Gastrocnemius medialis (tissue), 4 donors: ENCODE results near the gene MYH9. TPM values are rescaled to one million over a fixed set of nuclear protein-coding genes. Genes with fewer than 3 reads are reported as not detected.

Source experiments
- ATAC-seq, 2 donors: fragments of 150-250 bp; one replicate each; pipeline ENCODE4 v1.9.1; 2016
- DNase-seq, 2 donors: peaks; one replicate each; pipeline ENCODE4 v3.0.0-alpha.2; 2019
- H3K27ac ChIP-seq, 4 donors: fragments of 200-600 bp; sonication (generic); 1 replicate in 1 of 4; 2 replicates in 3 of 4; pipeline ENCODE4 v1.5.1; 2016 to 2018; ENCODE audit warnings: mild to moderate bottlenecking in 2 of 4, moderate library complexity in 1 of 4
- H3K27me3 ChIP-seq, 3 donors: fragments of 200-600 bp; sonication (generic) in 2 of 3; 1 replicate in 1 of 3; 2 replicates in 2 of 3; pipeline versions ENCODE4 v1.5.1 to v1.6.0; 2016 to 2019; ENCODE audit warnings: mild to moderate bottlenecking in 1 of 3, moderate library complexity in 1 of 3
- H3K36me3 ChIP-seq, 2 donors: fragments of 200-600 bp; sonication (generic) in 1 of 2; one replicate each; pipeline ENCODE4 v1.5.1; 2017 to 2018
- H3K4me1 ChIP-seq, 2 donors: fragments of 200-600 bp; sonication (generic) in 1 of 2; one replicate each; pipeline ENCODE4 v1.5.1; 2016 to 2017; ENCODE audit warnings: mild to moderate bottlenecking in 2 of 2
- H3K4me3 ChIP-seq, 4 donors: fragments of 200-600 bp; sonication (generic) in 3 of 4; 1 replicate in 1 of 4; 2 replicates in 3 of 4; pipeline ENCODE4 v1.5.1; 2016 to 2019; ENCODE audit warnings: mild to moderate bottlenecking in 2 of 4
- H3K9me3 ChIP-seq, 3 donors: fragments of 200-600 bp; sonication (generic) in 2 of 3; 1 replicate in 1 of 3; 2 replicates in 2 of 3; pipeline ENCODE4 v1.5.1; 2016 to 2019
- CTCF ChIP-seq, 5 experiments: fragments of 450-650 bp in 3 of 5; fragments of 200-600 bp in 2 of 5; sonication (generic) in 2 of 5; IDR thresholded peaks in 4 of 5; conservative IDR thresholded peaks in 1 of 5; 1 replicate in 4 of 5; 2 replicates in 1 of 5; pipeline ENCODE4 v1.5.1; 2016 to 2019; ENCODE audit warnings: antibody characterized with exemption in 5 of 5, mild to moderate bottlenecking in 3 of 5, moderate library complexity in 3 of 5
- POLR2A ChIP-seq, 2 donors: fragments of 450-650 bp; IDR thresholded peaks; one replicate each; pipeline ENCODE4 v1.6.1; 2017; ENCODE audit warnings: antibody characterized with exemption in 2 of 2, mild to moderate bottlenecking in 2 of 2, moderate library complexity in 2 of 2
- in situ Hi-C, 4 donors: fragments of 200-750 bp; cut with MboI; loops; one replicate each; pipeline versions ENCODE4 v1.15.0 to v1.8.0; 2017; ENCODE audit warnings: low sequenced_read_pairs in 4 of 4
- intact Hi-C: fragments of 100-400 bp; cut with DNase I; formaldehyde crosslinking; loops from one replicate; pipeline ENCODE4 v1.15.1; 2023; ENCODE audit warnings: low total_unique reads
- total RNA-seq, 4 donors: library from RNA; depleted of rRNA; stranded (reverse); fragments of >200 nt; gene quantifications; one replicate each; pipeline versions ENCODE4 v1.1.0 to v1.2.3, GENCODE V29; 2016

The MYH9 gene
- total RNA-seq, 4 donors from 2014 or later, result 38.9 to 115 (median 104) TPM

- in situ Hi-C loops, result no loop called here
- Histone ChIP-seq H3K27ac (peak overlapping the region; percentile 5 to 59 (median 31)), H3K9me3 (no peaks in the 10 kb centered on the region), H3K27me3 (no peaks in the 10 kb centered on the region), H3K4me3 (no peak overlapping the region), H3K4me1 (peaks cover 10 to 19% of the 10 kb centered on the region in 2 donors), H3K36me3 (no peaks in the 10 kb centered on the region)
- DNase-seq (peak in 1 of 2 donors; percentile 50), ATAC-seq (peak; percentile 64 to 73)
- intact Hi-C loops, result no loop called here
- TF ChIP-seq POLR2A (IDR thresholded peaks at IDR 0.05), result no peak
- TF ChIP-seq CTCF (IDR thresholded peaks at IDR 0.05 in 4 of 5, conservative IDR thresholded peaks at IDR 0.05 in 1 of 5), result no peak
Measured at GRCh38 chr22:36244522-36245391, 143.0 kb downstream of the MYH9 start.

- ATAC-seq (no peak), DNase-seq (no peak)
- TF ChIP-seq CTCF (IDR thresholded peaks at IDR 0.05 in 4 of 5, conservative IDR thresholded peaks at IDR 0.05 in 1 of 5) (no peak), POLR2A (IDR thresholded peaks at IDR 0.05) (no peak)
- no peaks in the 10 kb centered on the region for H3K36me3 ChIP-seq
- H3K4me3 ChIP-seq, result no peak overlapping the region
- H3K27ac ChIP-seq, result peak overlapping the region; percentile 5 to 59 (median 31)
- in situ Hi-C loops (no loop called here), intact Hi-C loops (no loop called here)
- no peaks in the 10 kb centered on the region for H3K9me3 ChIP-seq
- H3K4me1 ChIP-seq, result peaks cover 10 to 19% of the 10 kb centered on the region in 2 donors
- H3K27me3 ChIP-seq, result no peaks in the 10 kb centered on the region
Measured at GRCh38 chr22:36243986-36244385, 143.8 kb downstream of the MYH9 start.

GRCh38 chr22:36239401-36240171, 148.2 kb downstream of the MYH9 start, which contains the start of gene APOL2:
Gene APOL2, minus strand, starts transcription at chr22:36239527. Its CDS starts 6,365 bp downstream, at chr22:36233162.
- Histone ChIP-seq H3K4me3 (peak within 1 kb of the TSS; percentile 64 to 87 (median 76)), H3K9me3 (no peaks in the 10 kb centered on the region), H3K27ac (peak within 1 kb of the TSS; percentile 88 to 97 (median 93)), H3K4me1 (peaks cover 36 to 48% of the 10 kb centered on the region in 2 donors), H3K27me3 (no peaks in the 10 kb centered on the region), H3K36me3 (peaks cover 0 to 7% of the 10 kb centered on the region in 2 donors)
- peak; percentile 87 to 93 for DNase-seq
- intact Hi-C loops, result loop anchor here (1.0 to 2.0 kb wide), 2 partner anchors 16 to 45 kb away; no protein-coding TSS in a partner anchor
- peak; percentile 97 to 98 for ATAC-seq
- in situ Hi-C loops, result loop anchor here in 1 of 4 donors (10.0 kb wide), 1 partner anchor 95 kb away; no protein-coding TSS in a partner anchor
- TF ChIP-seq CTCF (IDR thresholded peaks at IDR 0.05 in 4 of 5, conservative IDR thresholded peaks at IDR 0.05 in 1 of 5) (peak; percentile 49 to 82 (median 71)), POLR2A (IDR thresholded peaks at IDR 0.05) (peak; percentile 74 to 83)

DNA sequence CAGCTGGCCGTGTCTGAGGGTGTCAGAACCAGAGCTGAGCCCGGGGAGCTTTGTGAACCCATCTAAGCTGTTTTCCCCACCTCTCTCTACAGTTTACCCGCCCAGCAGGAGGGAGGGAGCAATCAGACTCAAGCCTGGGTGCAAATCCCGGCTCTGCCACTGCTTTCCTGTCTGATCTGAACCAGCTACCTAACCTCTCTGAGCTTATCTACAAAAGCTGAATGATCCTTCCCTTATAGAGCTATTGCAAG, 148.7 kb downstream of the MYH9 start:
- peak overlapping the region; percentile 88 to 97 (median 93) for H3K27ac ChIP-seq
- peaks cover 31 to 45% of the 10 kb centered on the region in 2 donors for H3K4me1 ChIP-seq
- H3K9me3 ChIP-seq, result no peaks in the 10 kb centered on the region
- in situ Hi-C loops, result loop anchor here in 1 of 4 donors (10.0 kb wide), 1 partner anchor 94 kb away; no protein-coding TSS in a partner anchor
- peaks cover 0 to 7% of the 10 kb centered on the region in 2 donors for H3K36me3 ChIP-seq
- peak overlapping the region; percentile 64 to 87 (median 76) for H3K4me3 ChIP-seq
- intact Hi-C loops, result loop anchor here (1.0 to 2.0 kb wide), 2 partner anchors 16 to 44 kb away; no protein-coding TSS in a partner anchor
- peak; percentile 17 to 28 for ATAC-seq
- no peak for TF ChIP-seq POLR2A (IDR thresholded peaks at IDR 0.05)
- TF ChIP-seq CTCF (IDR thresholded peaks at IDR 0.05 in 4 of 5, conservative IDR thresholded peaks at IDR 0.05 in 1 of 5), result no peak
- DNase-seq, result no peak
- H3K27me3 ChIP-seq, result no peaks in the 10 kb centered on the region
